HFFc6 (cell line): Measurements from ENCODE around the gene FNDC3B. TPM values are rescaled to one million over a fixed set of nuclear protein-coding genes. Genes with fewer than 3 reads are reported as not detected.

ENCODE experiments used
- DNase-seq: peaks from one replicate; pipeline ENCODE4 v3.0.0-alpha.2; 2018
- H3K27ac Mint-ChIP-seq: 2 replicates; pipeline ENCODE4 v1.8.0; 2020; ENCODE audit warnings: mild to moderate bottlenecking, mixed read lengths
- H3K27me3 Mint-ChIP-seq: 2 replicates; pipeline ENCODE4 v1.8.0; 2021; ENCODE audit warnings: mild to moderate bottlenecking, moderate library complexity, mixed read lengths; ENCODE audit not compliant: insufficient read depth
- H3K36me3 Mint-ChIP-seq: 2 replicates; pipeline ENCODE4 v1.8.0; 2021; ENCODE audit warnings: low read depth, mixed read lengths
- H3K4me1 Mint-ChIP-seq: 2 replicates; pipeline ENCODE4 v1.8.0; 2020; ENCODE audit warnings: low read depth, mixed read lengths
- H3K4me3 Mint-ChIP-seq: 2 replicates; pipeline ENCODE4 v1.8.0; 2020; ENCODE audit warnings: mild to moderate bottlenecking, moderate library complexity, mixed read lengths
- H3K9me3 Mint-ChIP-seq: 2 replicates; pipeline ENCODE4 v1.8.0; 2020; ENCODE audit warnings: mild to moderate bottlenecking, mixed read lengths
- total RNA-seq, 6 experiments: library from RNA; stranded (reverse); fragmentation: NEBNext Ultra II Directional; extraction: Animal tissue kit (Norgen Biotek cat#: 25700); gene quantifications; 2 replicates in 1 of 6; 3 replicates in 5 of 6; pipeline ENCODE4 v1.2.3, GENCODE V29; 2021
- TF ChIP-seq, protein P1 (sequence below): fragments of 200-600 bp; sonication (generic); IDR thresholded peaks from 2 replicates; pipeline ENCODE4 v1.5.0; 2021; ENCODE audit warnings: antibody characterized with exemption, mild to moderate bottlenecking

FNDC3B gene
- total RNA-seq, 6 experiments from 2014 or later = 133 to 192 (median 155) TPM

DNA sequence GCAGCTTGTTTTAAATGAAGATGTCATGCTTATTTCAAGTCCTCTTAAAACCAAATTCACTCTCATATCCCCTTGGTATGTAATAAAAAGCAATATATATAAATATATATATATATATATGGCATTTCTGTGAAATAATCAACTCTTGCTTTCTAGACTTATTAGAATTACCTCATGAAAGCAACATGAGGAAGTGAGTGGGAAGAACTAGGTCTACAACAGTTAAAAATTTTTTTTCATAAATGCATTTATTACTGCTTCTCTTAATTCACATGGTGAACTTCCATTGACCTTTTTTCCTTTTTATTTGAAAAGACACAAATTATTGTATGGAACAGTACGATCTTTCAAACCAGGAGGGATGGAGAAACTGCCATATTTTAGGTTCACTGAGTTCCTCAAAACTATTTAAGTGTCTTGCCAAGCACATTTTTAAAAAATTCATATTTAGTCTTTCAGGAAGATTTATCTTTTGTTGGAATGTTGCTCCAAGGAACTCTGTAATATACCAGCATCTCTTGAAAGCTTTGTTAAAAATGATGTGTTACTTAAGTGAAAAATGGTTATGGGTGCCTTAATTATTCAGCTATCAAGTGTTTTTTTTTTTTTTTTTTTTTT, 223.7 kb downstream of the FNDC3B start:
- Mint-ChIP-seq H3K27me3 (peaks cover 1% of the 10 kb centered on the region; the same call in 1 of the 2 replicates), H3K4me1 (peaks cover 42% of the 10 kb centered on the region), H3K27ac (no peak overlapping the region), H3K36me3 (peaks cover 50% of the 10 kb centered on the region), H3K4me3 (no peak overlapping the region), H3K9me3 (no peaks in the 10 kb centered on the region)
- no peak for DNase-seq
- TF ChIP-seq, protein P1, sequence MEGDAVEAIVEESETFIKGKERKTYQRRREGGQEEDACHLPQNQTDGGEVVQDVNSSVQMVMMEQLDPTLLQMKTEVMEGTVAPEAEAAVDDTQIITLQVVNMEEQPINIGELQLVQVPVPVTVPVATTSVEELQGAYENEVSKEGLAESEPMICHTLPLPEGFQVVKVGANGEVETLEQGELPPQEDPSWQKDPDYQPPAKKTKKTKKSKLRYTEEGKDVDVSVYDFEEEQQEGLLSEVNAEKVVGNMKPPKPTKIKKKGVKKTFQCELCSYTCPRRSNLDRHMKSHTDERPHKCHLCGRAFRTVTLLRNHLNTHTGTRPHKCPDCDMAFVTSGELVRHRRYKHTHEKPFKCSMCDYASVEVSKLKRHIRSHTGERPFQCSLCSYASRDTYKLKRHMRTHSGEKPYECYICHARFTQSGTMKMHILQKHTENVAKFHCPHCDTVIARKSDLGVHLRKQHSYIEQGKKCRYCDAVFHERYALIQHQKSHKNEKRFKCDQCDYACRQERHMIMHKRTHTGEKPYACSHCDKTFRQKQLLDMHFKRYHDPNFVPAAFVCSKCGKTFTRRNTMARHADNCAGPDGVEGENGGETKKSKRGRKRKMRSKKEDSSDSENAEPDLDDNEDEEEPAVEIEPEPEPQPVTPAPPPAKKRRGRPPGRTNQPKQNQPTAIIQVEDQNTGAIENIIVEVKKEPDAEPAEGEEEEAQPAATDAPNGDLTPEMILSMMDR = no peak

DNA sequence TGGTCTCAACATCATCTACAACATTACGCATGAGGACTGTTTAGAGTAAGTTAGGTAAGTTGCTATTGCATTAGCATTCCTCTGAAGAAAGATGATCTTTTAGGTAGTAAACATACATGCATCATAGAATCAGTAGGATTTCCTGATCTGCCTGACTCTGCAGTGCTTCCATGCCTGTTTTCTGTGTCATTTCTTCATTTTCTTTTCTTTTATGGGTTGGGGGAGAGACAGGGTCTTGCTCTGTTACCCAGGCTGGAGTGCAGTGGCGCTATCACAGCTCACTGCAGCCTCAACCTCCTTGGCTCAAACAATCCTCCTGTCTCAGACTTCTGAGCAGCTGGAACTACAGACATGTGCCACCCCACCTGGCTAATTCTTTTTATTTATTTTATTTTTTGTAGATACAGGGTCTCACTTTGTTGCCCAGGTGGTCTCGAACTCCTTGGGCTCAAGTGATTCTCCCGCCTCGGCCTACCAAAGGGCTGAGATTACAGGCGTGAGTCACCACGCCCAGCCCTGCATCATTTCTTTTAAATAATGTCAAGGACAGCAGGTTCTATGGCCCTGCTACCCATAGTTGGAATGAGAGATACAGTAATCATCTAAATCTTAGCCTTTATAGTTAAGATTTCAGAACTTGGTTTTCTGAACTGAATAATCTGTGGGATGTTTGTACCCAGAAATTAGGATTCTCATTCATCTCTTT, 224.6 kb downstream of the FNDC3B start:
- Mint-ChIP-seq H3K27me3 (peaks cover 1% of the 10 kb centered on the region; the same call in 1 of the 2 replicates), H3K27ac (no peak overlapping the region), H3K9me3 (no peaks in the 10 kb centered on the region), H3K36me3 (peaks cover 50% of the 10 kb centered on the region), H3K4me3 (no peak overlapping the region), H3K4me1 (peaks cover 34% of the 10 kb centered on the region)
- TF ChIP-seq, protein P1 = no peak
- no peak for DNase-seq

DNA sequence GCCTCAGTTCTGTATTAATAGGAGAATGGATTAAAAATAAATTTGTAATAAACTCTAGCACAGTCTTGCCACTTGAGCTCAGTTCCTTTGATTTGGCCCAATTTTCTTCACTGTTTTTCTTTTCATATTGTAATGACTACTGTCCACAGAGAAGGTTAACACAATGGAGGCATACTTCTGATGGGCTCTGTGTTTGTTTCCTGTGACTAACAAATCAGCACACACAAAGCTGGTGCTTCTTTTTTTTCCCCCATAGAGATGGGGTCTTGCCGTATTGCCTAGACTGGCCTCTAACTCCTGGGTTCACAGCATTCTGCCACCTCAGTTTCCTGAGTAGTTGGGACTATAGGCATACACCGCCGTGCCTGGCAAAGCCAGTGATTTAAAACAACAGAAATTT, 226.7 kb downstream of the FNDC3B start:
- Mint-ChIP-seq H3K27me3 (peaks cover 1% of the 10 kb centered on the region), H3K4me3 (no peak overlapping the region), H3K36me3 (peaks cover 43% of the 10 kb centered on the region), H3K9me3 (no peaks in the 10 kb centered on the region), H3K27ac (no peak overlapping the region; the same call in 1 of the 2 replicates), H3K4me1 (peaks cover 18% of the 10 kb centered on the region)
- TF ChIP-seq, protein P1 = no peak
- no peak for DNase-seq

DNA sequence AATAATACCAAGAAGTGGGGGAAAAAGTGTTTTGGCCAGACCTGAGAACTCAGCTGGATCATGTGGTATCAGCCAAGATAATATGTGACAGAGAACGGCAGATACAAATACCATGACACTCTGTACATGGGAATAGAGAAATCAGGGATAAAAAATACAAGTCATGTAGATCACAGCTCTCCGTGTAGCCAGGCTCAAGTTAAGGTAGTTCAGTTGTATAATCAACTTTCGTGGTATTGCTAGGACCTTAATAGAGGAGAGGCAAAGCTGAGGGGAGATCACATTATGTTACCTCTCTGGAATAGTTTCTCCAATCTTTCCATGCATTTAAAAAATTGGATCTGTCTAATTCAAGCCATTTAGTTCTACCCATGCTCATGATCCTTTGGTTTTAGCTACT, 229.0 kb downstream of the FNDC3B start:
- H3K4me1 Mint-ChIP-seq = peaks cover 25% of the 10 kb centered on the region; the same call in 1 of the 2 replicates
- H3K36me3 Mint-ChIP-seq = peaks cover 33% of the 10 kb centered on the region
- TF ChIP-seq, protein P1 = no peak
- H3K4me3 Mint-ChIP-seq = no peak overlapping the region
- H3K27ac Mint-ChIP-seq = no peak overlapping the region
- no peaks in the 10 kb centered on the region for H3K9me3 Mint-ChIP-seq
- H3K27me3 Mint-ChIP-seq = peaks cover 1% of the 10 kb centered on the region
- no peak for DNase-seq

DNA sequence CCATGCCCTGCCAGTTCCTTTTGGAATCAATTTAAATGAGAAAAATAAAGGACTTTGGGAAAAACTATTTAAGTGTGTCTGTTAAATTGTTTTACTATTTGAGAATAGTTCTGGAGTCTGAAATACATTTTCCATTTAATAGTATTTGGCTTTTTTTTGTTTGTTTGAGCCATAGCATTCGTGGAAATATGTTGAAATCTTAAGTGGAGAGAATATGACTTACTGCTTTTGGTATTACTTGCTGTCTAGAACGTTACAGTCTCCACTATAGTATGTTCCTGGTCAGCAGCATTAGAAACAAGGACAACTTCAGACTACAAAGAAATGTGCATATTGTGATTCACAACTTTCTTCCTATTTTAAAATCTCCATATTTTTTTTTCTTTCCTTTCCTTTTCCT, 229.5 kb downstream of the FNDC3B start:
- Mint-ChIP-seq H3K36me3 (peaks cover 35% of the 10 kb centered on the region), H3K27me3 (peaks cover under 1% of the 10 kb centered on the region), H3K4me1 (peaks cover 25% of the 10 kb centered on the region; the same call in 1 of the 2 replicates), H3K9me3 (no peaks in the 10 kb centered on the region), H3K27ac (no peak overlapping the region), H3K4me3 (no peak overlapping the region)
- no peak for DNase-seq
- TF ChIP-seq, protein P1 = no peak
